ENCODE data around the gene USP46.

DNA sequence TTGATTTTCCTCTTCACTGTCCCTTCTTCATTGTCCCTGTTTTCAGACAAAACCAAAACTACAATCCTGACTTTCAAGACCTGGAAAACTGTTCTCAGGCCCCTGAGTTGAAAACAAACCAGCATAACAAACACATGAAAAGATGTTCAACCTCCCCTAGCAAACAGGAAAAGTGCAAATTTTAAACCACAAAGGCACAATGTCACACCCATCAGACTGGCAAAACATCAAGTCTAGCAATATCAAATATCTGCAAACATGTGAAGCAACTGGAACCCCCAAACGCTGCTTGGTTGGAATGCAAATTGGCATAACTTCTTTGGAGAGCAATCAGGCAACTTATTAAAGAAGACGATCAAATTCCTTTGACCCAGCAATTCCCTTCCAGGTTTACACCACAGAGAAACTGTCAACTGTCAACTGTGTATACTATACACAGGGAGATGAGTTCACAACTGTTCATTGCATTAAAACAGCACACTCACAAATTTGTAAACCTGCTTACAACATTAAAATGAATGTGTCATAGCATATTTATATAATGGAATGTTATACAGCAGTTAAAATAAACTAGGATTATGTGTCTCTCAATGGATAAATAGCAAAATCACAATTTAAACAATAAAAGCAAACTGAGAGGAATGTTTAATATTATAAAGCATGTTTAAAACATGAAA, 7.0 kb downstream of the USP46 start:
- TF ChIP-seq CTCF (IDR thresholded peaks at IDR 0.05), result no peak
- TF ChIP-seq POLR2A (IDR thresholded peaks at IDR 0.05), result no peak
